GM23338 (cell line): ENCODE measurements around the gene OIT3. TPM values are rescaled to one million over a fixed set of nuclear protein-coding genes. Genes with fewer than 3 reads are reported as not detected.

ENCODE experiments used
- ATAC-seq: fragments of 200-7000 bp; cut with Tn5 transposase; 3 replicates; pipeline ENCODE4 v1.9.1; 2020
- DNase-seq: peaks from one replicate; pipeline ENCODE4 v3.0.0-alpha.2; 2015; ENCODE audit warnings: low spot score
- H2AFZ ChIP-seq: fragments of 200-600 bp; sonication (generic); 2 replicates; pipeline ENCODE4 v1.8.0; 2016; ENCODE audit warnings: antibody characterized with exemption, mild to moderate bottlenecking, moderate library complexity
- H3F3A ChIP-seq: fragments of 200-600 bp; sonication (generic); replicated peaks from 2 replicates; pipeline ENCODE4 v1.8.0; 2017; ENCODE audit warnings: antibody characterized with exemption, mixed run types, low read depth
- H3K27ac ChIP-seq: fragments of 200-600 bp; sonication (generic); 2 replicates; pipeline ENCODE4 v1.6.1; 2016; ENCODE audit warnings: low read depth
- H3K27me3 ChIP-seq: fragments of 200-600 bp; sonication (generic); 2 replicates; pipeline ENCODE4 v1.8.0; 2016; ENCODE audit warnings: mild to moderate bottlenecking, mixed run types, moderate library complexity; ENCODE audit not compliant: insufficient read depth
- H3K36me3 ChIP-seq: fragments of 200-600 bp; sonication (generic); 2 replicates; pipeline ENCODE4 v1.8.0; 2016; ENCODE audit warnings: mild to moderate bottlenecking; ENCODE audit not compliant: insufficient read depth
- H3K4me1 ChIP-seq: fragments of 200-600 bp; sonication (generic); 2 replicates; pipeline ENCODE4 v1.8.0; 2016; ENCODE audit warnings: mild to moderate bottlenecking, moderate library complexity; ENCODE audit not compliant: insufficient read depth
- H3K4me2 ChIP-seq: fragments of 200-600 bp; sonication (generic); 2 replicates; pipeline ENCODE4 v1.7.1; 2017; ENCODE audit warnings: mixed run types
- H3K4me3 ChIP-seq: fragments of 200-600 bp; sonication (generic); 2 replicates; pipeline ENCODE4 v1.6.1; 2016; ENCODE audit warnings: mixed run types
- H3K79me2 ChIP-seq: fragments of 200-600 bp; sonication (generic); replicated peaks from 2 replicates; pipeline ENCODE4 v1.8.0; 2017; ENCODE audit warnings: mild to moderate bottlenecking; ENCODE audit not compliant: insufficient read depth
- H3K9me2 ChIP-seq: fragments of 200-600 bp; sonication (generic); 2 replicates; pipeline ENCODE4 v1.8.0; 2017; ENCODE audit not compliant: insufficient read depth
- H4K20me1 ChIP-seq: fragments of 200-600 bp; sonication (generic); replicated peaks from 2 replicates; pipeline ENCODE4 v1.8.0; 2017; ENCODE audit warnings: mild to moderate bottlenecking; ENCODE audit not compliant: insufficient read depth
- H3K27ac Mint-ChIP-seq: 2 replicates; pipeline ENCODE4 v1.8.0; 2020; ENCODE audit warnings: inconsistent platforms, mild to moderate bottlenecking, moderate library complexity, mixed read lengths
- H3K27me3 Mint-ChIP-seq: 3 replicates; pipeline ENCODE4 v1.8.0; 2022; ENCODE audit warnings: low read depth, mild to moderate bottlenecking, moderate library complexity, mixed read lengths, inconsistent platforms; ENCODE audit not compliant: insufficient read depth, poor library complexity
- H3K36me3 Mint-ChIP-seq: 3 replicates; pipeline ENCODE4 v1.8.0; 2021; ENCODE audit warnings: low read depth, mild to moderate bottlenecking, inconsistent platforms, moderate library complexity, mixed read lengths
- H3K4me1 Mint-ChIP-seq: 3 replicates; pipeline ENCODE4 v1.8.0; 2020; ENCODE audit warnings: mild to moderate bottlenecking, inconsistent platforms, mixed read lengths
- H3K4me3 Mint-ChIP-seq: 3 replicates; pipeline ENCODE4 v1.8.0; 2021; ENCODE audit warnings: moderate library complexity, mild to moderate bottlenecking, inconsistent platforms, mixed read lengths
- H3K9me3 Mint-ChIP-seq: 3 replicates; pipeline ENCODE4 v1.8.0; 2020; ENCODE audit warnings: moderate library complexity, mild to moderate bottlenecking, inconsistent platforms, mixed read lengths
- CREB1 ChIP-seq: fragments of 250-450 bp; sonication (Bioruptor Pico); IDR thresholded peaks from 2 replicates; pipeline ENCODE4 v1.5.0; 2020; ENCODE audit warnings: low read depth, mild to moderate bottlenecking, moderate library complexity
- EZH2 ChIP-seq: fragments of 200-600 bp; sonication (generic); IDR thresholded peaks from one replicate; pipeline ENCODE4 v1.8.0; 2017; ENCODE audit warnings: antibody characterized with exemption, mild to moderate bottlenecking, low read depth; ENCODE audit not compliant: unreplicated experiment
- EZH2phosphoT487 ChIP-seq: fragments of 200-600 bp; sonication (generic); IDR thresholded peaks from one replicate; pipeline ENCODE4 v1.8.1; 2018; ENCODE audit warnings: antibody characterized with exemption; ENCODE audit not compliant: unreplicated experiment
- JUNB ChIP-seq: IDR thresholded peaks from one replicate; pipeline ENCODE4 v1.6.1; 2016; ENCODE audit warnings: antibody characterized with exemption; ENCODE audit not compliant: unreplicated experiment
- NANOG ChIP-seq: IDR thresholded peaks from 2 replicates; pipeline ENCODE4 v1.6.1; 2016; ENCODE audit warnings: antibody characterized with exemption, borderline replicate concordance
- POLR2AphosphoS5 ChIP-seq: IDR thresholded peaks from 2 replicates; pipeline ENCODE4 v1.6.1; 2016; ENCODE audit warnings: antibody characterized with exemption, low read depth
- STAT1 ChIP-seq: IDR thresholded peaks from one replicate; pipeline ENCODE4 v1.6.1; 2016; ENCODE audit warnings: antibody characterized with exemption; ENCODE audit not compliant: unreplicated experiment
- ZNF114 ChIP-seq: fragments of 250-450 bp; sonication (Bioruptor Pico); IDR thresholded peaks from 2 replicates; pipeline ENCODE4 v1.5.0; 2020; ENCODE audit warnings: mild to moderate bottlenecking, moderate library complexity
- ZNF331 ChIP-seq: fragments of 250-450 bp; sonication (Bioruptor Pico); IDR thresholded peaks from 2 replicates; pipeline ENCODE4 v1.5.0; 2020; ENCODE audit warnings: low read depth, mild to moderate bottlenecking, moderate library complexity
- polyA plus RNA-seq: library from polyadenylated mRNA; unstranded; fragments of >200 nt; fragmentation: Nextera tagmentation; extraction: Ambion mirVana; gene quantifications from 2 replicates; pipeline ENCODE4 v1.2.1, GENCODE V29; 2016
- total RNA-seq: library from RNA; depleted of rRNA; stranded (reverse); fragments of >200 nt; shearing (Covaris generic); gene quantifications from 2 replicates; pipeline ENCODE4 v1.2.3, GENCODE V29; 2014
- TF ChIP-seq, protein P1 (sequence below): IDR thresholded peaks from one replicate; pipeline ENCODE4 v1.6.1; 2018; ENCODE audit warnings: antibody characterized with exemption; ENCODE audit not compliant: unreplicated experiment
- TF ChIP-seq, protein P2 (sequence below), 2 experiments: fragments of 200-600 bp in 1 of 2; sonication (generic) in 1 of 2; conservative IDR thresholded peaks; 2 replicates each; pipeline versions ENCODE4 v1.5.1 to v1.6.1; 2016 to 2017; ENCODE audit warnings: antibody characterized with exemption in 2 of 2, low read depth in 2 of 2, mild to moderate bottlenecking in 2 of 2, moderate library complexity in 1 of 2
- TF ChIP-seq, protein P3 (sequence below): fragments of 250-450 bp; sonication (Bioruptor Pico); IDR thresholded peaks from 2 replicates; pipeline ENCODE4 v1.5.0; 2020; ENCODE audit warnings: mild to moderate bottlenecking, moderate library complexity
- TF ChIP-seq, protein P4 (sequence below): IDR thresholded peaks from 2 replicates; pipeline ENCODE4 v1.6.1; 2016; ENCODE audit warnings: antibody characterized with exemption

Gene OIT3
- total and polyA plus RNA-seq, 2 experiments from 2014 or later: not detected

DNA sequence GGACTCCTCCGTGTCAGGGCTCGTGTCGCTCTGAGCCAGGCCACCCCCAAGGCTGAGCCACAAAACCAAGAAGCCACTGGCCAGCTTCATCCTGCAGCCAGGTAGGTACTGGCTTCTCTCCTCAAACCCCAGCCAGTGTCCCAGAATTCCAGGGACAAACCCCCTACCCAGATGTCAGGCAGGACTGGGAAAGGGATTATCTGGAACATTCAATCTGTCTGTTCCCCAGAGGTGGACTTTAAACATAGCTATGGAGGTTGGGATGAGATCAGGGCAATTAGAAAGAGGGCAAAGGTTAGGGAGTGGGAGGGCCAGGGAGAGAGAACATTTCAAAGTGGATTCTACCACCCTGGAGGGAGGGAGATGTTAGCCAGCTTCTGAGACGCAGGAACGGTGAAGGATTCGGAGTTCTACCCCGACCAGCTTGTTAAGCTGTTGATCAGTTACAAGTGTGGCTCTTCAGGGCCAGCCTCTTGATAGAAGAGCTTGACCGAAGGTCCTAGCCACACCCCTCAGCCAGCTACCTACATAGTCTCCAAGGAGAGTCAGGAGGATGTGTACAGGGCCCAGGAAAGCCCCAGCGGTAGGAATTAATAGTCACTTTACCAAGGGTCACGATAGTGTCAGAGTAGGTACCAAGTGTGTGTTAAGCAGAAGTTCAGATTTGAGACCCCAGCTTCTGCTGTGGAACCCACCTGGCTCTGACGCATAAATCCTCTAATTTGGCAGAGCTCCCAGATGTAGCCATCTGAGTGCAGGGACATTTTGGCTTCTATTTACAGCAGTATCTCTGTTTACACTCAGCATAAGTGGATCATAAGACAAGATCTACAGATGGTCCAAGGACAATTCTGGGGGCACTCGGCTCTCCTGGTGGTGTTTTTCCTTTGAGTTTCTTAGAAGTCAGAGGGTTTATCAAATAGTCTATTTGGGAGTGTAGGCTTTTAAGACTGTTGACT, 61.3 kb downstream of the OIT3 start, which contains the start of gene PLA2G12B:
PLA2G12B (minus strand) TSS at position 211 of the 959 bp plus-strand sequence; CDS start at position 90, 121 bp downstream.
- H3K36me3 Mint-ChIP-seq: no peaks in the 10 kb centered on the region
- Histone ChIP-seq H3K4me3 (no peak within 1 kb of the TSS), H3K27ac (no peak within 1 kb of the TSS), H3F3A (no peaks in the 10 kb centered on the region), H3K79me2 (no peaks in the 10 kb centered on the region), H4K20me1 (no peaks in the 10 kb centered on the region), H3K9me2 (no peaks in the 10 kb centered on the region), H2AFZ (peak within 1 kb of the TSS; percentile 92), H3K4me2 (peak within 1 kb of the TSS; percentile 30; the same call in 1 of the 2 replicates), H3K4me1 (peaks cover 22% of the 10 kb centered on the region), H3K27me3 (no peaks in the 10 kb centered on the region), H3K36me3 (no peaks in the 10 kb centered on the region)
- H3K4me3 Mint-ChIP-seq: no peak within 1 kb of the TSS
- no peaks in the 10 kb centered on the region for H3K9me3 Mint-ChIP-seq
- peaks cover 29% of the 10 kb centered on the region for H3K4me1 Mint-ChIP-seq
- ATAC-seq (peak; percentile 32), DNase-seq (no peak)
- H3K27me3 Mint-ChIP-seq: peaks cover 5% of the 10 kb centered on the region
- TF ChIP-seq CREB1 (CRISPR knock-in tag) (no peak), NANOG (no peak), ZNF331 (no peak), JUNB (no peak), STAT1 (no peak), ZNF114 (CRISPR knock-in tag) (no peak), EZH2phosphoT487 (no peak), EZH2 (no peak), POLR2AphosphoS5 (no peak)
- TF ChIP-seq, protein P1, sequence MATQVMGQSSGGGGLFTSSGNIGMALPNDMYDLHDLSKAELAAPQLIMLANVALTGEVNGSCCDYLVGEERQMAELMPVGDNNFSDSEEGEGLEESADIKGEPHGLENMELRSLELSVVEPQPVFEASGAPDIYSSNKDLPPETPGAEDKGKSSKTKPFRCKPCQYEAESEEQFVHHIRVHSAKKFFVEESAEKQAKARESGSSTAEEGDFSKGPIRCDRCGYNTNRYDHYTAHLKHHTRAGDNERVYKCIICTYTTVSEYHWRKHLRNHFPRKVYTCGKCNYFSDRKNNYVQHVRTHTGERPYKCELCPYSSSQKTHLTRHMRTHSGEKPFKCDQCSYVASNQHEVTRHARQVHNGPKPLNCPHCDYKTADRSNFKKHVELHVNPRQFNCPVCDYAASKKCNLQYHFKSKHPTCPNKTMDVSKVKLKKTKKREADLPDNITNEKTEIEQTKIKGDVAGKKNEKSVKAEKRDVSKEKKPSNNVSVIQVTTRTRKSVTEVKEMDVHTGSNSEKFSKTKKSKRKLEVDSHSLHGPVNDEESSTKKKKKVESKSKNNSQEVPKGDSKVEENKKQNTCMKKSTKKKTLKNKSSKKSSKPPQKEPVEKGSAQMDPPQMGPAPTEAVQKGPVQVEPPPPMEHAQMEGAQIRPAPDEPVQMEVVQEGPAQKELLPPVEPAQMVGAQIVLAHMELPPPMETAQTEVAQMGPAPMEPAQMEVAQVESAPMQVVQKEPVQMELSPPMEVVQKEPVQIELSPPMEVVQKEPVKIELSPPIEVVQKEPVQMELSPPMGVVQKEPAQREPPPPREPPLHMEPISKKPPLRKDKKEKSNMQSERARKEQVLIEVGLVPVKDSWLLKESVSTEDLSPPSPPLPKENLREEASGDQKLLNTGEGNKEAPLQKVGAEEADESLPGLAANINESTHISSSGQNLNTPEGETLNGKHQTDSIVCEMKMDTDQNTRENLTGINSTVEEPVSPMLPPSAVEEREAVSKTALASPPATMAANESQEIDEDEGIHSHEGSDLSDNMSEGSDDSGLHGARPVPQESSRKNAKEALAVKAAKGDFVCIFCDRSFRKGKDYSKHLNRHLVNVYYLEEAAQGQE: no peak
- TF ChIP-seq, protein P2, sequence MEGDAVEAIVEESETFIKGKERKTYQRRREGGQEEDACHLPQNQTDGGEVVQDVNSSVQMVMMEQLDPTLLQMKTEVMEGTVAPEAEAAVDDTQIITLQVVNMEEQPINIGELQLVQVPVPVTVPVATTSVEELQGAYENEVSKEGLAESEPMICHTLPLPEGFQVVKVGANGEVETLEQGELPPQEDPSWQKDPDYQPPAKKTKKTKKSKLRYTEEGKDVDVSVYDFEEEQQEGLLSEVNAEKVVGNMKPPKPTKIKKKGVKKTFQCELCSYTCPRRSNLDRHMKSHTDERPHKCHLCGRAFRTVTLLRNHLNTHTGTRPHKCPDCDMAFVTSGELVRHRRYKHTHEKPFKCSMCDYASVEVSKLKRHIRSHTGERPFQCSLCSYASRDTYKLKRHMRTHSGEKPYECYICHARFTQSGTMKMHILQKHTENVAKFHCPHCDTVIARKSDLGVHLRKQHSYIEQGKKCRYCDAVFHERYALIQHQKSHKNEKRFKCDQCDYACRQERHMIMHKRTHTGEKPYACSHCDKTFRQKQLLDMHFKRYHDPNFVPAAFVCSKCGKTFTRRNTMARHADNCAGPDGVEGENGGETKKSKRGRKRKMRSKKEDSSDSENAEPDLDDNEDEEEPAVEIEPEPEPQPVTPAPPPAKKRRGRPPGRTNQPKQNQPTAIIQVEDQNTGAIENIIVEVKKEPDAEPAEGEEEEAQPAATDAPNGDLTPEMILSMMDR (conservative IDR thresholded peaks at IDR 0.05; ENCODE audit: low read depth in 2 of 2): no peak
- TF ChIP-seq, protein P3, sequence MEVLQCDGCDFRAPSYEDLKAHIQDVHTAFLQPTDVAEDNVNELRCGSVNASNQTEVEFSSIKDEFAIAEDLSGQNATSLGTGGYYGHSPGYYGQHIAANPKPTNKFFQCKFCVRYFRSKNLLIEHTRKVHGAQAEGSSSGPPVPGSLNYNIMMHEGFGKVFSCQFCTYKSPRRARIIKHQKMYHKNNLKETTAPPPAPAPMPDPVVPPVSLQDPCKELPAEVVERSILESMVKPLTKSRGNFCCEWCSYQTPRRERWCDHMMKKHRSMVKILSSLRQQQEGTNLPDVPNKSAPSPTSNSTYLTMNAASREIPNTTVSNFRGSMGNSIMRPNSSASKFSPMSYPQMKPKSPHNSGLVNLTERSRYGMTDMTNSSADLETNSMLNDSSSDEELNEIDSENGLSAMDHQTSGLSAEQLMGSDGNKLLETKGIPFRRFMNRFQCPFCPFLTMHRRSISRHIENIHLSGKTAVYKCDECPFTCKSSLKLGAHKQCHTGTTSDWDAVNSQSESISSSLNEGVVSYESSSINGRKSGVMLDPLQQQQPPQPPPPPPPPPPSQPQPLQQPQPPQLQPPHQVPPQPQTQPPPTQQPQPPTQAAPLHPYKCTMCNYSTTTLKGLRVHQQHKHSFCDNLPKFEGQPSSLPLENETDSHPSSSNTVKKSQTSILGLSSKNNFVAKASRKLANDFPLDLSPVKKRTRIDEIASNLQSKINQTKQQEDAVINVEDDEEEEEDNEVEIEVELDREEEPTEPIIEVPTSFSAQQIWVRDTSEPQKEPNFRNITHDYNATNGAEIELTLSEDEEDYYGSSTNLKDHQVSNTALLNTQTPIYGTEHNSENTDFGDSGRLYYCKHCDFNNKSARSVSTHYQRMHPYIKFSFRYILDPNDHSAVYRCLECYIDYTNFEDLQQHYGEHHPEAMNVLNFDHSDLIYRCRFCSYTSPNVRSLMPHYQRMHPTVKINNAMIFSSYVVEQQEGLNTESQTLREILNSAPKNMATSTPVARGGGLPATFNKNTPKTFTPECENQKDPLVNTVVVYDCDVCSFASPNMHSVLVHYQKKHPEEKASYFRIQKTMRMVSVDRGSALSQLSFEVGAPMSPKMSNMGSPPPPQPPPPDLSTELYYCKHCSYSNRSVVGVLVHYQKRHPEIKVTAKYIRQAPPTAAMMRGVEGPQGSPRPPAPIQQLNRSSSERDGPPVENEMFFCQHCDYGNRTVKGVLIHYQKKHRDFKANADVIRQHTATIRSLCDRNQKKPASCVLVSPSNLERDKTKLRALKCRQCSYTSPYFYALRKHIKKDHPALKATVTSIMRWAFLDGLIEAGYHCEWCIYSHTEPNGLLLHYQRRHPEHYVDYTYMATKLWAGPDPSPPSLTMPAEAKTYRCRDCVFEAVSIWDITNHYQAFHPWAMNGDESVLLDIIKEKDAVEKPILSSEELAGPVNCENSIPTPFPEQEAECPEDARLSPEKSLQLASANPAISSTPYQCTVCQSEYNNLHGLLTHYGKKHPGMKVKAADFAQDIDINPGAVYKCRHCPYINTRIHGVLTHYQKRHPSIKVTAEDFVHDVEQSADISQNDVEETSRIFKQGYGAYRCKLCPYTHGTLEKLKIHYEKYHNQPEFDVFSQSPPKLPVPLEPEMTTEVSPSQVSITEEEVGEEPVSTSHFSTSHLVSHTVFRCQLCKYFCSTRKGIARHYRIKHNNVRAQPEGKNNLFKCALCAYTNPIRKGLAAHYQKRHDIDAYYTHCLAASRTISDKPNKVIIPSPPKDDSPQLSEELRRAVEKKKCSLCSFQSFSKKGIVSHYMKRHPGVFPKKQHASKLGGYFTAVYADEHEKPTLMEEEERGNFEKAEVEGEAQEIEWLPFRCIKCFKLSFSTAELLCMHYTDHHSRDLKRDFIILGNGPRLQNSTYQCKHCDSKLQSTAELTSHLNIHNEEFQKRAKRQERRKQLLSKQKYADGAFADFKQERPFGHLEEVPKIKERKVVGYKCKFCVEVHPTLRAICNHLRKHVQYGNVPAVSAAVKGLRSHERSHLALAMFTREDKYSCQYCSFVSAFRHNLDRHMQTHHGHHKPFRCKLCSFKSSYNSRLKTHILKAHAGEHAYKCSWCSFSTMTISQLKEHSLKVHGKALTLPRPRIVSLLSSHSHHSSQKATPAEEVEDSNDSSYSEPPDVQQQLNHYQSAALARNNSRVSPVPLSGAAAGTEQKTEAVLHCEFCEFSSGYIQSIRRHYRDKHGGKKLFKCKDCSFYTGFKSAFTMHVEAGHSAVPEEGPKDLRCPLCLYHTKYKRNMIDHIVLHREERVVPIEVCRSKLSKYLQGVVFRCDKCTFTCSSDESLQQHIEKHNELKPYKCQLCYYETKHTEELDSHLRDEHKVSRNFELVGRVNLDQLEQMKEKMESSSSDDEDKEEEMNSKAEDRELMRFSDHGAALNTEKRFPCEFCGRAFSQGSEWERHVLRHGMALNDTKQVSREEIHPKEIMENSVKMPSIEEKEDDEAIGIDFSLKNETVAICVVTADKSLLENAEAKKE (CRISPR knock-in tag): no peak
- TF ChIP-seq, protein P4, sequence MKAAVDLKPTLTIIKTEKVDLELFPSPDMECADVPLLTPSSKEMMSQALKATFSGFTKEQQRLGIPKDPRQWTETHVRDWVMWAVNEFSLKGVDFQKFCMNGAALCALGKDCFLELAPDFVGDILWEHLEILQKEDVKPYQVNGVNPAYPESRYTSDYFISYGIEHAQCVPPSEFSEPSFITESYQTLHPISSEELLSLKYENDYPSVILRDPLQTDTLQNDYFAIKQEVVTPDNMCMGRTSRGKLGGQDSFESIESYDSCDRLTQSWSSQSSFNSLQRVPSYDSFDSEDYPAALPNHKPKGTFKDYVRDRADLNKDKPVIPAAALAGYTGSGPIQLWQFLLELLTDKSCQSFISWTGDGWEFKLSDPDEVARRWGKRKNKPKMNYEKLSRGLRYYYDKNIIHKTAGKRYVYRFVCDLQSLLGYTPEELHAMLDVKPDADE: no peak
- peak within 1 kb of the TSS; percentile 32; the same call in 1 of the 2 replicates for H3K27ac Mint-ChIP-seq
